ENCODE measurements around the gene CYFIP1.

The CYFIP1 gene

GRCh38 chr15:22902578-22902977, 77.6 kb downstream of the CYFIP1 start:
- TF ChIP-seq POLR2AphosphoS5 (IDR thresholded peaks at IDR 0.05; ENCODE audit: low read depth, low read length), result no peak
- no peak for TF ChIP-seq FOXP2 (optimal IDR thresholded peaks at IDR 0.05; ENCODE audit: borderline replicate concordance, extremely low read depth, extremely low read length, insufficient read depth)
- no peak for TF ChIP-seq TAF1 (IDR thresholded peaks at IDR 0.05; ENCODE audit: borderline replicate concordance, insufficient read depth, low read length)
- TF ChIP-seq SIN3A (IDR thresholded peaks at IDR 0.05; ENCODE audit: borderline replicate concordance, insufficient read depth, low read length), result no peak
- TF ChIP-seq REST (IDR thresholded peaks at IDR 0.05; ENCODE audit: insufficient read depth in 1 of 2, low read depth in 2 of 2, low read length in 2 of 2), result no peak

GRCh38 chr15:22902046-22902445, 78.1 kb downstream of the CYFIP1 start:
- TF ChIP-seq FOXP2 (optimal IDR thresholded peaks at IDR 0.05; ENCODE audit: borderline replicate concordance, extremely low read depth, extremely low read length, insufficient read depth) (no peak), SIN3A (IDR thresholded peaks at IDR 0.05; ENCODE audit: borderline replicate concordance, insufficient read depth, low read length) (no peak), POLR2AphosphoS5 (IDR thresholded peaks at IDR 0.05; ENCODE audit: low read depth, low read length) (no peak), TAF1 (IDR thresholded peaks at IDR 0.05; ENCODE audit: borderline replicate concordance, insufficient read depth, low read length) (no peak)

GRCh38 chr15:22895465-22896190, 84.5 kb downstream of the CYFIP1 start:
- TF ChIP-seq REST (IDR thresholded peaks at IDR 0.05; ENCODE audit: insufficient read depth in 1 of 2, low read depth in 2 of 2, low read length in 2 of 2), result no peak
- TF ChIP-seq SIN3A (IDR thresholded peaks at IDR 0.05; ENCODE audit: borderline replicate concordance, insufficient read depth, low read length), result no peak

- TF ChIP-seq POLR2AphosphoS5 (IDR thresholded peaks at IDR 0.05; ENCODE audit: low read depth, low read length) (no peak), SIN3A (IDR thresholded peaks at IDR 0.05; ENCODE audit: borderline replicate concordance, insufficient read depth, low read length) (no peak), TAF1 (IDR thresholded peaks at IDR 0.05; ENCODE audit: borderline replicate concordance, insufficient read depth, low read length) (no peak), REST (IDR thresholded peaks at IDR 0.05; ENCODE audit: insufficient read depth in 1 of 2, low read depth in 2 of 2, low read length in 2 of 2) (no peak), FOXP2 (optimal IDR thresholded peaks at IDR 0.05; ENCODE audit: borderline replicate concordance, extremely low read depth, extremely low read length, insufficient read depth) (no peak)
Observed at GRCh38 chr15:22893881-22894280, 86.3 kb downstream of the CYFIP1 start.

- TF ChIP-seq POLR2AphosphoS5 (IDR thresholded peaks at IDR 0.05; ENCODE audit: low read depth, low read length), result no peak
- TF ChIP-seq TAF1 (IDR thresholded peaks at IDR 0.05; ENCODE audit: borderline replicate concordance, insufficient read depth, low read length), result no peak
- no peak for TF ChIP-seq REST (IDR thresholded peaks at IDR 0.05; ENCODE audit: insufficient read depth in 1 of 2, low read depth in 2 of 2, low read length in 2 of 2)
- no peak for TF ChIP-seq FOXP2 (optimal IDR thresholded peaks at IDR 0.05; ENCODE audit: borderline replicate concordance, extremely low read depth, extremely low read length, insufficient read depth)
Observed at GRCh38 chr15:22893081-22893480, 87.1 kb downstream of the CYFIP1 start.
